ENCODE measurements around the gene TM4SF18.
"Not testable (repeated sequence)": the region's sequence is repeated elsewhere in the genome, so short reads cannot be mapped to it uniquely, and the experiment has no call there.

Gene TM4SF18, protein sequence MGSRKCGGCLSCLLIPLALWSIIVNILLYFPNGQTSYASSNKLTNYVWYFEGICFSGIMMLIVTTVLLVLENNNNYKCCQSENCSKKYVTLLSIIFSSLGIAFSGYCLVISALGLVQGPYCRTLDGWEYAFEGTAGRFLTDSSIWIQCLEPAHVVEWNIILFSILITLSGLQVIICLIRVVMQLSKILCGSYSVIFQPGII
- total RNA-seq = 0 to 0.07 (median 0) reads per million in 18 experiments

DNA sequence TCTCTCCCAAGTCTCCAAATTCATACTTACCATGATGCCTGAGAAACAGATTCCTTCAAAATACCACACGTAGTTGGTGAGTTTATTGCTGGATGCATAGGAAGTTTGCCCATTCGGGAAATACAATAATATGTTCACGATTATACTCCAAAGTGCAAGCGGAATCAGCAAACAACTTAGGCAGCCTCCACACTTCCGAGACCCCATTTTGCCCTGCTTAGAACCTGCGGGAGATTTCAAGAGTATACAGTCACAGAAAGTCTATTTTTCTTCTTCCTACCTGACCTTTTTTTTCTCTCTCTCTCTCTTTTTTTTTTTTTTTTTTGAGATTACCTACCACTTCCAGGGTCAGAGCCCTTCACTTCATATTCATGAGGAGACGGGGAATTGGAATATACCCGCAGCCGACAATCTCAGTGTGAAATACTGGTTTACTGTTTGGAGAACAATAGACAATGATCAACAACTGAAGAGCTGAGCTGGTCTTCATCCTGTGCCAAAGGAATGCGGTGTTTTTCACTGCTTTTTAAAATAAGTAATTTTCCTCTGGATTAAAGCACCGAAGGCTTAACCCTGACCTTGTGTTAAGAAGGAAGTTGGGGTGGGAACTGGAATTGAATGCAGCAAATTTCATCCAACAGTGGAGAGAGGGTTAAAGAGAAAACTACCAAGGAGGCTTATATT lies at the start of gene TM4SF18:
Gene TM4SF18, minus strand, starts transcription at position 461 of the 684 bp plus-strand sequence. Its CDS starts 254 bp downstream, at position 207.
- no peak for DNase-seq

DNA sequence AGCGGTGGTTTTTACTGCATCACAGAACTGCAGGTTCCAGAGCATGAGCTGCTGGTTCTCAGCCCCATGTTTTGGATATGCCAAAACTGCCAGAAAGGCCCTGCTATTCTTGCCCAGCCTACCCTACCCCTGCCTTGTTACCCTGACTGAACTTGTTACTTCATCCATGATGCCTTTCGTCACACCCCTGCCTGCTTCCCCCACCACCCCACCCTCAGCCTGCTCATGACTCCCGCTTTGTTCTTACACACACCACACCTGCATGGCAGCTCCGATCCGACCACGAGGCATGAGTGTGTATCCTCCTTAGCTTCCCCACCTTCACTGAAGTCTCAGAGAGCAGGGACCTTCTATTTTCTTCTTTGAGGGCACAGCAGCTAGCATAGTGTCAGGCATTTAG lies 49.1 kb upstream of the TM4SF18 start:
- DNase-seq = peak in 1 of 2 donors; percentile 2

DNA sequence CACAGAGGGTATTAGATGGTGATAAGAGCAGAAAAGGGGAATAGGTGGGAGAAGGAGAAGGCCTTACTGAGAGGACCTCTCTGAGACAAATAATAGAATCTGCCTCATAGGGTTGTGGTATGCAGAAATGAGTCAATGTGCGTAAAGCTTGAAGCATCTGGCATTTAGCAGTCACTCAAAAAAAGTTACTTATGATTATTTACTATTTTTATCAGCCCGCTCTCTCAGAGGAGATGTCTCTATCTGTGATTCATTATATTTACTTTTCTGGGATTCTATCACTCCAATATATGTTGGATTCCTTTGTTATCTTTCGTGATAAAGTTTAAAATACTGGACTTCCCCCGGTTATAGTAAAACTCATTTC lies 48.6 kb upstream of the TM4SF18 start:
- DNase-seq = no peak

DNA sequence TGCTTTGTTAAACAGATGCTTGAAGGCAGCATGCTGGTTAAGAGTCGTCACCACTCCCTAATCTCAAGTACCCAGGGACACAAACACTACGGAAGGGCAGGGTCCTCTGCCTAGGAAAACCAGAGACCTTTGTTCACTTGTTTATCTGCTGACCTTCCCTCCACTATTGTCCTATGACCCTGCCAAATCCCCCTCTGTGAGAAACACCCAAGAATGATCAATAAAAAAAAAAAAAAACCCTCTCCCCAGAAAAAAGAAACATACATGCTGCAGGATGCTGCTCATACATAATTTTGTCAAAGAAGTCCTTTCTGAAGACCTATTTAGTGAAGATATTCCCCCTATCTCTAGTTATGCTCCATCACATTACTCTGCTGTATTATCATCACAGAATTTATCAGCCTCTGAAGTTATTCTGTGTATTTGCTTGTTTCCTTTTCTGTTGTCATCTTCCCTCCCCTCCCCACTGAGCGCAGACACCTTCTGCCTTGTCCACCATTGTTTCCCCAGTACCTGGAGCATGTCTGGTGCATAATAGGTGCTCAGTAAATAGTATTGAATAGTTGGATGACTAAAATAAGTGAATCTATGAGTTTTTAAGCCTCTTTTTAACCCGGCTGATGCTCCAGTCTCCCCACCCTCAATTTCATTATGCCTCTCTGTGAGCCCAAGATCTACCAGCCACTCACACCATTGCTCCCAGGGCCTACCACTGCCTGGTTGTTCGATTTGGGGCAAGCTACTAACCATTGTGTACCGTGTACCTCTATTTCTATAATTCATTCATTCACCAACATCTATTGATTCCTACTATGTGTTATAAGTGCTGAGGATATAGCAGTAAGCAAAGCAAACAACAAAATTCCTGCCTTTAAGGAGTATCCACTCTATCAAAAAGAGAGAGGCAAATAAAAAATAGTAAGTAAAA lies 48.0 kb upstream of the TM4SF18 start:
- DNase-seq = no peak

DNA sequence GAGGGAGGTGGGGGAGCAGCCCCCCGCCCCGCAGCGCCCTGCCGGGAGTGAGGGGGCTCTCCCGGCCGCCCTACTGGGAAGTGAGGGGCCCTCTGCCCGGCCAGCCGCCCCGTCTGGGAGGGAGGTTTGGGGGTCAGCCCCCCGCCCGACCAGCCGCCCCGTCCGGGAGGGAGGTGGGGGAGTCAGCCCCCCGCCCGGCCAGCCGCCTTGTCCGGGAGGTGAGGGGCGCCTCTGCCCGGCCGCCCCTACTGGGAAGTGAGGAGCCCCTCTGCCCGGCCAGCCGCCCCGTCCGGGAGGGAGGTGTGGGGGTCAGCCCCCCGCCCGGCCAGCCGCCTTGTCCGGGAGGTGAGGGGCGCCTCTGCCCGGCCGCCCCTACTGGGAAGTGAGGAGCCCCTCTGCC lies 46.8 kb upstream of the TM4SF18 start:
- DNase-seq = not testable (repeated sequence)

DNA sequence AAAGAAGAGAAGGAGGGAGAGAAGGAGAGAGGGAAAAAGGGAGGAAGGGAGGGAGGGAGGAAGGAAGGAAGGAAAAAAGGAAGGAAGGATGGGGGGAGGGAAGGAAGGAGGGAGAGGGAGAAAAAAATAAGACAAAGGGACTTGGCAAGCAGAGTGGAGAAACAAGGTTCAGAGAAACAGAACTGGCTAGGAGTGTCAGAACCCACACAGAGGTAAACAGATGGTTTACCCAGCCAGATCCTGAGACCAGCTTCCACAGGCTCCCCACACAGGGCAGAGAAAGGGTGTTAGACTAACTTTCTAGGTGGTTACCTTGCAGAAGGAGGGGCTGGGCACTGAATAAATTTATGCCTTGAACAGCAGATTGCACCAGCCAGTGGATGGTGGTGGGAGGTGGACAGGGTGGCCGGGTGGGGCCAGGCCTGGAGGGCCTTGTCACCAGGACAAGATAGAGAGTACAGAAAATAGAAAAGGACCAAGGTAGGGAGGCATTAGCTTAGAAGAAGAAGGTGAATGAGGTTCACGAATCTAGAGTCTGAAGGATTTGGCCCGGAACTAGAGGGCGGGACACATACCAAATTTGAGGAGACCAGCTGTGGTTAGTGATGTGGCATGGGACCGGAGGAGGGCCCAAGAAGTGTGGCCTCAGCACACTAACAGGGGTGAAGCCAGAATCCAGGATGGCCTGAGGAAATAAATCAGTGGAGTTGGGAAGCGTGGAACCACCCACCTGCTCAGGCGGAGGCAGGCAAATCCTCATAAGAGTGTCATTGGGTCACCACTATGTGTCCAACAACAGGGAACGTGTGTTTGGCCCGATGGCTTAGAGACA lies 45.3 kb upstream of the TM4SF18 start:
- DNase-seq = no peak

DNA sequence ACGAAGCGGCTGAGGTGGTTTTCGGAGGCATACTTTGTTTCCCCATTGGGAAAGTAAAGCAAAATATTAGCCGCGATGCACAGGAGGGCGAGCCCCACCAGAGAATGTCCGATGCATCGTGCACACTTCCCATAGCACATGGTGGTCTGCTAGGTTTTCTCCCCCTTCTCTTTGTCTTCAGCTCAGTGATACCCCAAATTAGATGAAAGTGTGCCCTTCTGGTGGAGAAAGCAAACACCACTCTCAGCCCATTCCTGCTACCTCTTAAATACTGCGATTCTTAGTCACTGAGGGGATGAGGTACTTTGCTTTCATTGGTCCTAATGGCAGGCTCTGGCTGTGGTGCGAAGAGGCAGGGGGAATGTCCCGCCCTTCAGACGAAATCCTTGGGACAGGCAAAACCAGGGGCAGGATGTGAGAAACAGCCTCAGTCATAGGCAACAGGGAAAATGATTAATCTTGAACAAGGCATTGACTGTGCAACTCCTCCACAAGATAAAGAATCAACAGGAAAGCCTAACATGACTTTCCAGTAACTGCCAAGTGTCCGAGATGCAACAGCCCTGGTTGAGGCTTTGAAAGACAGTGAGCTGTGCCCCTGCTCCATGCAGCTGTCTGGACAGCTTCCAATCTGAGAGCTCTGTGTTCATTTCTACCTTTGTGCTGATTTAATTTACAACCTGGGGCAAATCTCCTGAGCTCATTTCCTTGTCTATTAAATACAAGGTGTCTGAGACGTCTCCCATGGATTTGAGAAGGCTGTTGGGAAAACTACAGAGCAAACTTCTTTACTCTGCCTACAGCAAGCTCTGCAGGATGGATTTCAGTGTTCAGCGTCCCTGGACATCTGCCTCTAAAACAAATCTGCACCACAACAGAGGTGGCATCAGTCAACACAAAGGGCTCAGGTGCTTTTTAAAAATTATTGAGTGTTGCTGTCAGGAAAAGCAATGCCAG lies 44.2 kb upstream of the TM4SF18 start, which contains the start of gene TM4SF1:
Gene TM4SF1, minus strand, starts transcription at position 242 of the 957 bp plus-strand sequence. Its CDS starts 102 bp downstream, at position 140.
- DNase-seq = no peak

DNA sequence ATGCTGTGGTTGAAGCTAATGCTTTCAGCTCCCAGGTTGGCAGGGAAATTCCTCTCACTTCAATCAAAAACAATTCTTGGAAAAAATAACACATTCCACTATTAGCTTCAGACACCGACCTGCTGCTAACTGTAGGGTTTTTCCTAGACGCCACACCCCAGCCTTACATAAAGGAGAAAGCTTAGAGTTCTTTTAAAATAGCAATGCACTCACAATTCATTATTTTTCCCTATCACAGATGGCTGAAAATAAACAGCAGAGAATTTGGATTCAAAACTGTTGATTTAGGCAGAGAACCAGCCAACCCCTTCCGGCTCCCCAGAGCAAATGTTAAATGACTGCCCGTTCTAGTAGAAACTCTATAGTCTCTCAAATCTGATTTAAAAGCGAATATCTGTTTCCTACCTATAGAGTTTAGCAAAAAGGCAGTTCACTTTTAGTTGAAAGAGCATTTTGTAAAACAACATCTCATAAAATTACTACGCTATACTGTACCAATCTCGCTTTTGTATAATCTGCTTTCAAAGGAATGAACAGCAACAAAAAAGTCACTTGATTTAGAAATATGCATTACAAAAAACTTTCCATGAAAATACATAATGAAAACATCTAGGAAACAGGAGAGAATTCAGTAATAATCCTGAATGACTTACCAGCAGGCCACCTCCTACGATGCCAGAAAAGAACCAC lies 43.4 kb upstream of the TM4SF18 start:
- DNase-seq = no peak

DNA sequence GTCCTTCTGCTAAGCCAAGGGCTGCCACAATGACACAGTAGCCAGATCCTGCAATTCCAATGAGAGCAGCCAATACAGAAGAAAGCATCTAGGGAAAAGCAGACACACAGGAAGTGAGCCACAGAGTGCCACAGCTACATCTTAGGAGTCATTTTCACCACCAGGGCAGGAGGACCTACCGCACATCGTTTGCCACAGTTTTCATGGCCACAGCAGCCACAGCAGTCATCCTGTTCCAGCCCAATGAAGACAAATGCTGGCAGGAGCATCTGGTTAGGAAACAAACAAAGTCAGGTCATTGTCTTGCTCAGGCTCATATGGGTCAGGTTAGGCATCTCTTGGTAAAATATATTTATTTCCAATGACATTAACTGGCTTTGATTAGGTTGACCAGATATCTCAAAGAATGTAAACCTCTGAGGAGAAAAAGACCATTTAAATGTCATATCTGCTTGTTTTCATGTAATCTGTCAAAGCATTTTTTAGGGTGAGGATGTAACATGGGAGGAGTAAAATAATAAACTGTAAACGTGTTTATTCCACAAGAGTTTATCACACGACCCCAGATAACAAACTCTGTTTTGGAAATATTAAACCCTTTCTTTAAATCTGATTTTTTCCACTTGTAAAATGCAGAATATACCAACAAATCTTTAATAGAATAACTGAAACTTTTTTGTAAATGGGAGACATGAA lies 42.2 kb upstream of the TM4SF18 start:
- no peak for DNase-seq

DNA sequence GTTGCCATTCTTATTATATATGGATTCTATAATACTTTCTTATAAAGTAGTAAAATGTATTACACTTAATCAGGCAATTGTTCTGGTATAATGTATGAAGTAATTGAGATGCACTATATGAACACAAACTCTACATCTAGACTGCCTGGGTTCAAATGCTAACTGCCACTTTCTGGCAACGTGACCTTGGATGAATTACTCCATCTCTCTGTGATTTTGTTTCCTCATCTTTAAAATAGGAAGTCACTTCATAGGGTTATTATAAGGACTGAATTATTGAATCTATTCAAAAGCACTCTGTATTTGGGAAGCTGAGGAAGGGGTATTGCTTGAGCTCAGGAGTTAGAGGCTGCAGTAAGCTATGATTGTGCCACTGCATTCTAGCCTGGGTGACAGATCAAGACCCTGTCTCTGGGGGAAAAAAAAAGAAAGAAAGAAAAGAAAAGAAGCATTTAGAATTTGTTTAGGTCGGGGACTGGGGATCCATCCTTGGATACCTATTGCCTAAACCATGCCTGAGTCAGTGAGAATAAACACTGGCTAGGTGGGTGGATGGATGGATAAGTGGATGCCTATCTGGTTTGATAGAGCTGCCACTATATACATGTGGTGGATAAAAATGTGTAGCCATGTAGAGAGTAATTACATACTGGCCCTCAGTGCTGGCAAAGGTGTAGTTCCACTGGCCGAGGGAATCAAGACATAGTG lies 41.5 kb upstream of the TM4SF18 start:
- peak; percentile 45 to 78 for DNase-seq

DNA sequence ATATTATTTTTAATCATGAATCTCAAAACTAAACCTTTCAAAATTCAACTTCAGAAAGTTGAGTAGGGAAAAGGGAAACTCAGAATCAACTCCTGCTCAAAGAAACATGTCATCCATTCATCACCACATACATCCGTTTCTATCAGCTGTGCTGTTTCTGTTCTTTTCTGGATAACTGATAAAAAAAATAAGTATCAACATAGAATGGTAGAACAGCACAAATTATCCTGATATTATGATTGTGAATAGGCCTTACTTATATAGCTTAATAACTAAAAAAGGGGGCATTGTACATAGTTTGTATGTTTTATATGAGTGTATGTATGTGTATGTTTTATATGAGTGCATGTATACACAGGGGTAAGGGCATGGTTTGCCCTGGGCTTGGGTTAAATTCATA lies 41.0 kb upstream of the TM4SF18 start:
- no peak for DNase-seq

DNA sequence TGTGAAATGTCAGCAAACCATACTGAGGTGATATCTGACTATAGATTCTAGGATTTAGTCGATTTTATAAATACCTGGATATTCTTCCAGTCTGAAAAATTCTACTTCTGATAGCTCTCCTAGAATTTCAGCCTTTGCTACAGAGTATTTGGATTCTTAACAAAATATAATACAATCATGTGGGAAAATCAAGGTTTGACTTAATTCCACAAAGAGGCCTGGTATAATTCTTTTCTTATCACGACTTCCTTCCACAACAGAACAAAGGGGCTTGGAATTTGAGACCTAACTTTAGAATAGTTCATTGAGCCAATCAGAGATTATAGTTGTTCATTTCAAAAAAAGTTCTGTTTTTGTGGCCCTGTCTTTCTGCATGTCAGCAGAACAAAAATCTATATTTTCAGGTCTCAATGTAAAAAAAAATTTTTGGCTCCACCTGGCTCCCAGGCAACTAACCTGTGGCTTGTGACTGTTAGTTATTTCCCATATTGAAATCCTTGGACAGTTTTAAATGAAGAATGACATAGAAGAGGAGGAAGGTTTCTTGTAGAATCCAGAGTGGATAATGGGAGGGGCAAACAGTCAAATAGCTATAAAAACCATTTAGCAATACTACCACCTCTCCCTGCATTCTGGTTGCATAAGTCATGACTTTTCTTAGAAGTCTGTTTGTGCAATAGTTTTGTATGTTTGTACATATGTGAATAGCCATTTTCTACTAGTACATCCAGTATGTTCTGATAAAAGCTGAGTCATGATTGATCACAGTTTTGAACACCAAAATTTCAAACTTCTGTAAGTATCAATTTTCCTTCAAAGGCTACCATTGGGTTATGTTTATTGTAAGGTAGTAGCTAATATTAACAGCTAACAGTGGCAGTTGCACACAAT lies 40.0 kb upstream of the TM4SF18 start:
- DNase-seq = peak; percentile 66 to 95

DNA sequence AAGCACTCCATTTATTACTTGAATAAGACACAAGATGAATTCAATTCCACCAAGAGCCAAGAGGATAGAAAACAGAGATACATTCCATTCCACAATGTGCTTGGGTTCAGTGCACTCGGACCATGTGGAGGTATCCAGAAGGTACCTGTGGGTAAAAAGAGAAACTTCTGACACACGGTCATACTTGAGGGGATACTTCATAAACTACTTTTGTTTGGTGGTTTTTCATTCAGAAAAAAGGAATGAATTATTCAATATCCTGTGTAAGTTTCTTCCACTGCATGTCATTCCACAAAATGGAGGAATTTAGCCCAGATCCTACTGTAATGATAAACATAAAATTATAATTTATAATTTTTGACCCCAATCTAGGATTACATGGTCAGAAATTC lies 38.3 kb upstream of the TM4SF18 start:
- no peak for DNase-seq

DNA sequence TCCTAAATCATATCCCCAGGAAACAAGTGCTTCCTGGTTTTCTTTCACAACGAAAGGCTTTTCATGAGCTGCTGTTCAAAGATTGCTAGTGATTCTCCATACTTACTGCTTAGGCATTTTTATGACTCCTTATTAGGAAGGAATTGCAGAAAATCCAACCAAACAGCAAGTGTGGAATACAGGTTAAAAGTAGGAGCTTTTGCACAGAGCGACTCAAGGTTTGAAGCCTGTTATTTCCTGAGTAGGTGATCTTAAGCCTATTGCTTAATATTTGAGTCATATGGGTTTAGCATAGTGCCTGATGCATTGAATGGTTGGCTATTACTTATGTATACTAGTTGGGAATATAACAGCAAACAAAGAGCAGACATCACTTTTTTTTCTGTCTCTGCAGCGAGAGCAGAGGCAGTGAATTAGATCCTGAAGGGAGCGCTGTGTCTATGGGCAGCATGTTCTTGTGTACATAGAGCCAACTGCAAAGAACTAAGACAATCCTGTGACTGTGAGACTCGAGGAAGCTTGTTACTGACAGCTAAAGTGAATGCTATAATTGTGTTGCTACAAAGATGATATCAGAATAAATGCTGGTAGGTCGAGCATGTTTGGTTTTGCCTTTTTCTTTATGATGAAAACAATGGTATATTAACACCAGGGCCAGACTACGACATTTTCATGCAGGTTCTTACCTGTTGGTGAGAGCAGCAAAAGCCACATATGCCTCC lies 37.7 kb upstream of the TM4SF18 start:
- DNase-seq = peak; percentile 41 to 55

DNA sequence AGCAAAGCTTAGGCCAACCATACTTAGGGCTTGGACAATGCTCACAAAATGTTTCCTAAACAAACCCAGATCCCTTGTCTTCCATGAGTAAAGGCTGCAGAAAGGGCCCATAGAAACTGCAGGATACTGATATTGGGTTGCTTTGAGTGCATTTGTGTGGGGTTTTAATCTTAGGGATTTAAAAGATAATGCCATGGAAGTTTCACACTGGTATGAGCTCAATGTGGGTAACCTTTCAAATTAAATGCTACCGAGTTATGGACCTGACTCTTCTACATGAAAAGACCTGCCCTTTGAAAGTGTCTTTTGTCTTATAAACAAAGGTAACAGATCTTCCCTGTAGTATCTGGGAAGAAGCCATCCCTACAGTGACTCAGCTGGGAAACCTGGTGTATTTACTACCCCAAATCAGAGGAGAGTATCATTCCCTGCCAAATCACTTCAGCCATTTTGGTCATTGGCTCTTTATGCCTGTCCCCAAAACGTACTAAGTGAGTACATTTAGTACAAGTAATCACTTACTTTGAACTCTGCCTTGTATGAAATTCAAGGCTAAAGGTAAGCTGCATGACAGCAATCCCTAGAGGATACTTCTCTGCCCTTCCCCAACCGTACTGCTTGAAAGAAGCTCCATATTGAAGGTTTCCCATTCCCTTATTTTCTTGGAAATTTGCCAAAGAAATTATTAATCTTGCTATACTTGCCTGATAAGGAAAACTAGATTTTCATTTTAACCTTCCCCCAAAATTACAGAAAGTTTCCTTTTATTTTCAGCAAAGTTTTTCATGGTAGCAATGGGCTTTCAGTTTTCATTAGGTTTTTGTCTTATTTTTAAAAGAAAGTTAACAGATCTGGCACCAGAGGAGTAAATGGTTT lies 36.8 kb upstream of the TM4SF18 start:
- no peak for DNase-seq
